ENCODE results near the gene SORCS2.

The SORCS2 gene

DNA sequence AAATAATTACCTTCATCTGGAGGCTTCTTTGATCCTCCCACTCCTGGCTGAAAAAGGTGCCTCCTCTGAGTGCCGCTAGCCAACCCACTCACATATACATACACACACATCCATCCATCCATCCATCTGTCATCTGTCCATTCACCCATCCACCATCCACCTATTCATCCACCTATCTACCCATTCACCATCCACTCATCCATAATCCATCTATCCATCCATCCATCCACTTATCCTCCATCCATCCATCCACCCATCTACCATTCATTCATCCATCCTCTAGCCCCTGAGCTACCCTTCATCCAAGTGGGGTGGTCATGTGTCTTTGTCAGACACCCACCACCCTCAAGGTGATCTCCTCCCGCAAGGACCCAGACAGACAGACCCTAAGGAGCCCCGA, 423.9 kb downstream of the SORCS2 start:
- H3K9me3 ChIP-seq (ENCODE audit: control insufficient read depth, insufficient read depth, low read depth, low read length): no peaks in the 10 kb centered on the region
- no peaks in the 10 kb centered on the region for H3K4me1 ChIP-seq (ENCODE audit: control insufficient read depth, insufficient read depth, low read length)
- CTCF ChIA-PET: no interaction called here
- POLR2A ChIA-PET: no interaction called here
- no peak overlapping the region for H3K27ac ChIP-seq (ENCODE audit: extremely low read depth, low read depth, low read length)
- no peak overlapping the region for H3K4me3 ChIP-seq (ENCODE audit: low read depth, low read length)
- H3K36me3 ChIP-seq (ENCODE audit: control insufficient read depth in 2 of 2, insufficient read depth in 1 of 2, low read length in 2 of 2): no peaks in the 10 kb centered on the region
- TF ChIP-seq TCF7L2 (IDR thresholded peaks at IDR 0.05; ENCODE audit: borderline replicate concordance, low read depth, low read length) (no peak), ZNF426 (tag by site-specific recombination; IDR thresholded peaks at IDR 0.05) (no peak), ZNF24 (tag by site-specific recombination; IDR thresholded peaks at IDR 0.05) (no peak), SP3 (tag by site-specific recombination; IDR thresholded peaks at IDR 0.05) (no peak), ZBTB17 (tag by site-specific recombination; IDR thresholded peaks at IDR 0.05) (peak; percentile 89), YY1 (tag by site-specific recombination; IDR thresholded peaks at IDR 0.05) (no peak), ZNF514 (tag by site-specific recombination; IDR thresholded peaks at IDR 0.05) (no peak), ZNF37A (tag by site-specific recombination; IDR thresholded peaks at IDR 0.05) (no peak), GLIS1 (tag by site-specific recombination; IDR thresholded peaks at IDR 0.05) (no peak), ZNF473 (tag by site-specific recombination; IDR thresholded peaks at IDR 0.05) (no peak), ZNF140 (tag by site-specific recombination; IDR thresholded peaks at IDR 0.05) (no peak), EGR2 (tag by site-specific recombination; IDR thresholded peaks at IDR 0.05; ENCODE audit: low read depth) (peak; percentile 8; the same call in 1 of the 2 replicates), ZNF302 (tag by site-specific recombination; IDR thresholded peaks at IDR 0.05; ENCODE audit: low read depth) (no peak), ZNF792 (tag by site-specific recombination; IDR thresholded peaks at IDR 0.05) (no peak), GLI2 (tag by site-specific recombination; IDR thresholded peaks at IDR 0.05; ENCODE audit: borderline replicate concordance, low read depth) (no peak)
- TF ChIP-seq, protein P1, sequence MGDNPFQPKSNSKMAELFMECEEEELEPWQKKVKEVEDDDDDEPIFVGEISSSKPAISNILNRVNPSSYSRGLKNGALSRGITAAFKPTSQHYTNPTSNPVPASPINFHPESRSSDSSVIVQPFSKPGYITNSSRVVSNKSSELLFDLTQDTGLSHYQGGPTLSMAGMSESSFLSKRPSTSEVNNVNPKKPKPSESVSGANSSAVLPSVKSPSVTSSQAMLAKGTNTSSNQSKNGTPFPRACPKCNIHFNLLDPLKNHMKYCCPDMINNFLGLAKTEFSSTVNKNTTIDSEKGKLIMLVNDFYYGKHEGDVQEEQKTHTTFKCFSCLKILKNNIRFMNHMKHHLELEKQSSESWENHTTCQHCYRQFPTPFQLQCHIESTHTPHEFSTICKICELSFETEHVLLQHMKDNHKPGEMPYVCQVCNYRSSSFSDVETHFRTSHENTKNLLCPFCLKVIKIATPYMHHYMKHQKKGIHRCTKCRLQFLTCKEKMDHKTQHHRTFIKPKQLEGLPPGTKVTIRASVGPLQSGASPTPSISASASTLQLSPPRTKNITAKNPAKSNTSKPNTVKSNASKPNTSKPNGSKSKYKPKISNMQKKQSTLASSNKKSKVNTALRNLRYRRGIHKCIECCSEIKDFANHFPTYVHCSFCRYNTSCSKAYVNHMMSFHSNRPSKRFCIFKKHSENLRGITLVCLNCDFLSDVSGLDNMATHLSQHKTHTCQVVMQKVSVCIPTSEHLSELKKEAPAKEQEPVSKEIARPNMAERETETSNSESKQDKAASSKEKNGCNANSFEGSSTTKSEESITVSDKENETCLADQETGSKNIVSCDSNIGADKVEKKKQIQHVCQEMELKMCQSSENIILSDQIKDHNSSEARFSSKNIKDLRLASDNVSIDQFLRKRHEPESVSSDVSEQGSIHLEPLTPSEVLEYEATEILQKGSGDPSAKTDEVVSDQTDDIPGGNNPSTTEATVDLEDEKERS (tag by site-specific recombination; IDR thresholded peaks at IDR 0.05): no peak
- TF ChIP-seq, protein P2, sequence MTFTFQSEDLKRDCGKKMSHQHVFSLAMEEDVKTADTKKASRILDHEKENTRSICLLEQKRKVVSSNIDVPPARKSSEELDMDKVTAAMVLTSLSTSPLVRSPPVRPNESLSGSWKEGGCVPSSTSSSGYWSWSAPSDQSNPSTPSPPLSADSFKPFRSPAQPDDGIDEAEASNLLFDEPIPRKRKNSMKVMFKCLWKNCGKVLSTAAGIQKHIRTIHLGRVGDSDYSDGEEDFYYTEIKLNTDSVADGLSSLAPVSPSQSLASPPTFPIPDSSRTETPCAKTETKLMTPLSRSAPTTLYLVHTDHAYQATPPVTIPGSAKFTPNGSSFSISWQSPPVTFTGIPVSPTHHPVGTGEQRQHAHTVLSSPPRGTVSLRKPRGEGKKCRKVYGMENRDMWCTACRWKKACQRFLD (tag by site-specific recombination; IDR thresholded peaks at IDR 0.05): no peak
- TF ChIP-seq, protein P3, sequence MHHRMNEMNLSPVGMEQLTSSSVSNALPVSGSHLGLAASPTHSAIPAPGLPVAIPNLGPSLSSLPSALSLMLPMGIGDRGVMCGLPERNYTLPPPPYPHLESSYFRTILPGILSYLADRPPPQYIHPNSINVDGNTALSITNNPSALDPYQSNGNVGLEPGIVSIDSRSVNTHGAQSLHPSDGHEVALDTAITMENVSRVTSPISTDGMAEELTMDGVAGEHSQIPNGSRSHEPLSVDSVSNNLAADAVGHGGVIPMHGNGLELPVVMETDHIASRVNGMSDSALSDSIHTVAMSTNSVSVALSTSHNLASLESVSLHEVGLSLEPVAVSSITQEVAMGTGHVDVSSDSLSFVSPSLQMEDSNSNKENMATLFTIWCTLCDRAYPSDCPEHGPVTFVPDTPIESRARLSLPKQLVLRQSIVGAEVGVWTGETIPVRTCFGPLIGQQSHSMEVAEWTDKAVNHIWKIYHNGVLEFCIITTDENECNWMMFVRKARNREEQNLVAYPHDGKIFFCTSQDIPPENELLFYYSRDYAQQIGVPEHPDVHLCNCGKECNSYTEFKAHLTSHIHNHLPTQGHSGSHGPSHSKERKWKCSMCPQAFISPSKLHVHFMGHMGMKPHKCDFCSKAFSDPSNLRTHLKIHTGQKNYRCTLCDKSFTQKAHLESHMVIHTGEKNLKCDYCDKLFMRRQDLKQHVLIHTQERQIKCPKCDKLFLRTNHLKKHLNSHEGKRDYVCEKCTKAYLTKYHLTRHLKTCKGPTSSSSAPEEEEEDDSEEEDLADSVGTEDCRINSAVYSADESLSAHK (tag by site-specific recombination; IDR thresholded peaks at IDR 0.05): no peak
- TF ChIP-seq, protein P4, sequence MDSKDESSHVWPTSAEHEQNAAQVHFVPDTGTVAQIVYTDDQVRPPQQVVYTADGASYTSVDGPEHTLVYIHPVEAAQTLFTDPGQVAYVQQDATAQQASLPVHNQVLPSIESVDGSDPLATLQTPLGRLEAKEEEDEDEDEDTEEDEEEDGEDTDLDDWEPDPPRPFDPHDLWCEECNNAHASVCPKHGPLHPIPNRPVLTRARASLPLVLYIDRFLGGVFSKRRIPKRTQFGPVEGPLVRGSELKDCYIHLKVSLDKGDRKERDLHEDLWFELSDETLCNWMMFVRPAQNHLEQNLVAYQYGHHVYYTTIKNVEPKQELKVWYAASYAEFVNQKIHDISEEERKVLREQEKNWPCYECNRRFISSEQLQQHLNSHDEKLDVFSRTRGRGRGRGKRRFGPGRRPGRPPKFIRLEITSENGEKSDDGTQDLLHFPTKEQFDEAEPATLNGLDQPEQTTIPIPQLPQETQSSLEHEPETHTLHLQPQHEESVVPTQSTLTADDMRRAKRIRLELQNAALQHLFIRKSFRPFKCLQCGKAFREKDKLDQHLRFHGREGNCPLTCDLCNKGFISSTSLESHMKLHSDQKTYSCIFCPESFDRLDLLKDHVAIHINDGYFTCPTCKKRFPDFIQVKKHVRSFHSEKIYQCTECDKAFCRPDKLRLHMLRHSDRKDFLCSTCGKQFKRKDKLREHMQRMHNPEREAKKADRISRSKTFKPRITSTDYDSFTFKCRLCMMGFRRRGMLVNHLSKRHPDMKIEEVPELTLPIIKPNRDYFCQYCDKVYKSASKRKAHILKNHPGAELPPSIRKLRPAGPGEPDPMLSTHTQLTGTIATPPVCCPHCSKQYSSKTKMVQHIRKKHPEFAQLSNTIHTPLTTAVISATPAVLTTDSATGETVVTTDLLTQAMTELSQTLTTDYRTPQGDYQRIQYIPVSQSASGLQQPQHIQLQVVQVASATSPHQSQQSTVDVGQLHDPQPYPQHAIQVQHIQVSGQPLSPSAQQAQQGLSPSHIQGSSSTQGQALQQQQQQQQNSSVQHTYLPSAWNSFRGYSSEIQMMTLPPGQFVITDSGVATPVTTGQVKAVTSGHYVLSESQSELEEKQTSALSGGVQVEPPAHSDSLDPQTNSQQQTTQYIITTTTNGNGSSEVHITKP (tag by site-specific recombination; IDR thresholded peaks at IDR 0.05): no peak
- TF ChIP-seq, protein P5, sequence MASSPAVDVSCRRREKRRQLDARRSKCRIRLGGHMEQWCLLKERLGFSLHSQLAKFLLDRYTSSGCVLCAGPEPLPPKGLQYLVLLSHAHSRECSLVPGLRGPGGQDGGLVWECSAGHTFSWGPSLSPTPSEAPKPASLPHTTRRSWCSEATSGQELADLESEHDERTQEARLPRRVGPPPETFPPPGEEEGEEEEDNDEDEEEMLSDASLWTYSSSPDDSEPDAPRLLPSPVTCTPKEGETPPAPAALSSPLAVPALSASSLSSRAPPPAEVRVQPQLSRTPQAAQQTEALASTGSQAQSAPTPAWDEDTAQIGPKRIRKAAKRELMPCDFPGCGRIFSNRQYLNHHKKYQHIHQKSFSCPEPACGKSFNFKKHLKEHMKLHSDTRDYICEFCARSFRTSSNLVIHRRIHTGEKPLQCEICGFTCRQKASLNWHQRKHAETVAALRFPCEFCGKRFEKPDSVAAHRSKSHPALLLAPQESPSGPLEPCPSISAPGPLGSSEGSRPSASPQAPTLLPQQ (tag by site-specific recombination; IDR thresholded peaks at IDR 0.05): no peak
- TF ChIP-seq, protein P6, sequence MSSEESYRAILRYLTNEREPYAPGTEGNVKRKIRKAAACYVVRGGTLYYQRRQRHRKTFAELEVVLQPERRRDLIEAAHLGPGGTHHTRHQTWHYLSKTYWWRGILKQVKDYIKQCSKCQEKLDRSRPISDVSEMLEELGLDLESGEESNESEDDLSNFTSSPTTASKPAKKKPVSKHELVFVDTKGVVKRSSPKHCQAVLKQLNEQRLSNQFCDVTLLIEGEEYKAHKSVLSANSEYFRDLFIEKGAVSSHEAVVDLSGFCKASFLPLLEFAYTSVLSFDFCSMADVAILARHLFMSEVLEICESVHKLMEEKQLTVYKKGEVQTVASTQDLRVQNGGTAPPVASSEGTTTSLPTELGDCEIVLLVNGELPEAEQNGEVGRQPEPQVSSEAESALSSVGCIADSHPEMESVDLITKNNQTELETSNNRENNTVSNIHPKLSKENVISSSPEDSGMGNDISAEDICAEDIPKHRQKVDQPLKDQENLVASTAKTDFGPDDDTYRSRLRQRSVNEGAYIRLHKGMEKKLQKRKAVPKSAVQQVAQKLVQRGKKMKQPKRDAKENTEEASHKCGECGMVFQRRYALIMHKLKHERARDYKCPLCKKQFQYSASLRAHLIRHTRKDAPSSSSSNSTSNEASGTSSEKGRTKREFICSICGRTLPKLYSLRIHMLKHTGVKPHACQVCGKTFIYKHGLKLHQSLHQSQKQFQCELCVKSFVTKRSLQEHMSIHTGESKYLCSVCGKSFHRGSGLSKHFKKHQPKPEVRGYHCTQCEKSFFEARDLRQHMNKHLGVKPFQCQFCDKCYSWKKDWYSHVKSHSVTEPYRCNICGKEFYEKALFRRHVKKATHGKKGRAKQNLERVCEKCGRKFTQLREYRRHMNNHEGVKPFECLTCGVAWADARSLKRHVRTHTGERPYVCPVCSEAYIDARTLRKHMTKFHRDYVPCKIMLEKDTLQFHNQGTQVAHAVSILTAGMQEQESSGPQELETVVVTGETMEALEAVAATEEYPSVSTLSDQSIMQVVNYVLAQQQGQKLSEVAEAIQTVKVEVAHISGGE (tag by site-specific recombination; conservative IDR thresholded peaks at IDR 0.05; ENCODE audit: low read depth): no peak
- TF ChIP-seq, protein P7, sequence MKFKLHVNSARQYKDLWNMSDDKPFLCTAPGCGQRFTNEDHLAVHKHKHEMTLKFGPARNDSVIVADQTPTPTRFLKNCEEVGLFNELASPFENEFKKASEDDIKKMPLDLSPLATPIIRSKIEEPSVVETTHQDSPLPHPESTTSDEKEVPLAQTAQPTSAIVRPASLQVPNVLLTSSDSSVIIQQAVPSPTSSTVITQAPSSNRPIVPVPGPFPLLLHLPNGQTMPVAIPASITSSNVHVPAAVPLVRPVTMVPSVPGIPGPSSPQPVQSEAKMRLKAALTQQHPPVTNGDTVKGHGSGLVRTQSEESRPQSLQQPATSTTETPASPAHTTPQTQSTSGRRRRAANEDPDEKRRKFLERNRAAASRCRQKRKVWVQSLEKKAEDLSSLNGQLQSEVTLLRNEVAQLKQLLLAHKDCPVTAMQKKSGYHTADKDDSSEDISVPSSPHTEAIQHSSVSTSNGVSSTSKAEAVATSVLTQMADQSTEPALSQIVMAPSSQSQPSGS (tag by site-specific recombination; IDR thresholded peaks at IDR 0.05; ENCODE audit: low read depth): no peak

Measured in HEK293 (cell line).